Activated gamma-delta T cell treated with anti-CD3 and anti-CD28 coated beads, Interleukin-2, amount 50 U/mL, for 16 hours (primary cell): ENCODE data around the gene ZFAND2A.
"Not testable (repeated sequence)": the region's sequence is repeated elsewhere in the genome, so short reads cannot be mapped to it uniquely, and the experiment has no call there.

Experiments used
- DNase-seq: peaks from one replicate; pipeline ENCODE4 v3.0.0-alpha.2; 2020; ENCODE audit warnings: low read depth

Gene ZFAND2A, protein sequence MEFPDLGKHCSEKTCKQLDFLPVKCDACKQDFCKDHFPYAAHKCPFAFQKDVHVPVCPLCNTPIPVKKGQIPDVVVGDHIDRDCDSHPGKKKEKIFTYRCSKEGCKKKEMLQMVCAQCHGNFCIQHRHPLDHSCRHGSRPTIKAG

DNA sequence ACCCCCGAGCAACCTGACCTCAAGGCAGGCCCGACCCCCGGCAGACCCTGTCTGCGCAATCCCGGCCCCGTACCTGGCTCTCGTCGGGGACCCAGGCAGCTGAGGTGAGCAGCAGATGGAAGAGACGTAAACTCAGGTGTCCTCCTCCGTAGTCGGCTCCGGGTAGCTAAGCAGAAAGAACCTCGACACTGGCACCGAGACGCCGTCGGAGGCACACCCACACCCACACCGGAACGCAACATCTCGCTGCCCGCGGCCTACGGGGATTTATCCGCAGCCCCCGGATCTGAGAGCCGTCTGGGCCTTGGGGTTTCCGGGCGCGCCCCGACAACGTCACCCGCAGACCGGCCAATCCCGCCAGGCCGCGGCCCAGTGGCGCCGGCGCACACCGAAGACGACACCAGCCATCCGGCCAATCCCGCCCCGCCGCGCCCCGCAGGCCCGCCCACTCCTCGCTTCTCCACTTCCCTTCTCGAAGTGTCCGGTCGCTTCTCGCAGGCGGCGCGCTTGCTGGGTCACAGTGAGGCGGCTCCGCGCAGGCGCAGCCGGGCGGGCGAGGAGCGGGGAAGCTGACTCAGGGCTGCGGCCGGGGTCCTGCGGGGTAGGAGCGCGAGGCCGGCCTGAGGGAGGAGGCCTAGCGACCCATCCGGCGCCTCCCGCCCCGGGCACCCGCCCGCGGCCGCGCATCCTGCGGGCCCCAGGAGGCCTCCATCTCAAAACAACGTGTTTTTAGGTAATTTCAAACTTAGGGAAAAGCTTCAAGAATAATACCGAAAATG, at the start of gene ZFAND2A:
ZFAND2A (minus strand) TSS at position 306 of the 779 bp plus-strand sequence. CDS start 1,984 bp downstream, outside the sequence.
- peak; percentile 99 for DNase-seq

DNA sequence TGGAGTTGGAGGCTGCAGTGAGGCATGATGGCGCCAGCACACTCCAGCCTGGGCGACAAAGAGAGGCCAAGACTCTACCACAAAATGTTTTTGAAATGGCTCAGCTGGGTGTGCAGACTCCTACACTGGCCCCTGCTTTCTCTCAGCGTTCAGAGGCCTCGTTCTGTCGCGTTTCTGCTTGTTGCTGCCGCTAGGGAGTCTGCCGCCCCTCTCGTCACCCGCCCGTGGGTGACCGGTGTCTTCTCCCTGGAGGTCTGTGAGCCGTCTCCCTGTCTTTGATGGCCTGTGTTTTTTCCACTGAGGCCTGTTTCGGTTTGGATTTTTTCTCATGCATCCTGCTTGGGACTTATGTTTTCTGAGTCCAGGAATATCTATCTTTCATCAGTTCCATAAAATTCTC, 49.1 kb upstream of the ZFAND2A start:
- no peak for DNase-seq

DNA sequence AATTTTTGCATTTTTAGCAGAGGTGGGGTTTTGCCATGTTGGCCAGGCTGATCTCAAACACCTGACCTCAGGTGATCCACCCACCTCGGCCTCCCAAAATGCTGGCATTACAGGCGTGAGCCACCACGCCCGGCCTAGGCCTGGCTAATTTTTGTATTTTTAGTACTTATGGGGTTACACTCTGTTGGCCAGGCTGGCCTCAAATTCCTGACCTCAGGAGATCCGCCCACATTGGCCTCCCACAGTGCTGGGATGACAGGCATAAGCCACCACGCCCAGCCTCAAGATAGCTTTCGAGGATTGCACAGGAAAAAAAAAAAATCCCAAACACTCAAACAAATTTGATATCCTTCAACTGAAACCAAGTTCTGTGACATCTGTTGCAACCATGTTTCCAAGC, 45.7 kb upstream of the ZFAND2A start:
- DNase-seq: not testable (repeated sequence)

DNA sequence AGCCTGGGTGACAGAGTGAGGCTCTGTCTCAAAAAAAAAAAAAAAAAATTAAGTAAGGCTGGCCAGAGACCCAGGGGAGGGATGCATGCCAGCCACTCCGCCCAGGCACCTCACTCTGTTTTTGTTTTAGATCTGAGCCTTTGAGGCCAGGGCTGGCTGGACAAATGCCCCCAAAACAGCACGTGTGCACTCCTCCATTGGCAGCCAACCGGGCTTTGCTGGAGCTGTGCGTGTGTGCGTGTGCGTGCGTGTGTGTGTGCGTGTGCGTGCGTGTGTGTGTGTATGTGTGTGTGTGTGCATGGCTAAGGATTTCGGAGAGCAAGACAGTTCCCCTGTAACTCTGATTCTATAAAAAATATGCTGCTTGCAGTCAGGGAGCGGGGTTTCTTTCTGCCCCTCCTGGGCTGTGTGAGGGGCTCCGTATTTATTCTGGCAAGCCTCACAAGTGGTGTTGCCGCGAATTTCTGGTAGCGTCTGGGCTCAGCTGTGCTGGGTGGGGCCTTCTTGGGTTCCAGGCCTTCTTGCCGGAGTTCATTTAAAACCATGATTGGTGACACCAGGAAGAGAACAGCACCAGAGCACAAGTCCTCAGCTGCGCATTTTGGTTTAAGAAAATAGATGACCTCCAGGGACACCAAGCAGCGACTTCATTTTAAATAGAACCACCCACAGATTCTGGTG, 44.6 kb upstream of the ZFAND2A start:
- no peak for DNase-seq

DNA sequence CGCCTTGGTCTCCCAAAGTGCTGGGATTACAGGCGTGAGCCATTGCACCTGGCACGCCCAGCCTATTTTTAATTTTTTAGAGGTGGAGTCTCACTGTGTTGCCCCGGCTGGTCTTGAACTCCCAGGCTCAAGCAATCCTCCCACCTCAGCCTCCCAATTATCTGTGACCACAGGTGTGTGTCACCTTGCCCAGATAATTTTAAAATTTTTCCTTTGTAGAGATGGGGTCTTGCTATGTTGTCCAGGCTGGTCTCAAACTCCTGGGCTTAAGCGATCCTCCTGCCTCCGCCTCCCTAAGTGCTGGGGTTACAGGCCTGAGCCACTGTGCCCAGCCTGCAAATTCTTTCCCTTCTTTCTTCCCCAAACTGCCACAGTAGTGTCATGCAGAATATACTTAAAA, 42.9 kb upstream of the ZFAND2A start:
- not testable (repeated sequence) for DNase-seq

DNA sequence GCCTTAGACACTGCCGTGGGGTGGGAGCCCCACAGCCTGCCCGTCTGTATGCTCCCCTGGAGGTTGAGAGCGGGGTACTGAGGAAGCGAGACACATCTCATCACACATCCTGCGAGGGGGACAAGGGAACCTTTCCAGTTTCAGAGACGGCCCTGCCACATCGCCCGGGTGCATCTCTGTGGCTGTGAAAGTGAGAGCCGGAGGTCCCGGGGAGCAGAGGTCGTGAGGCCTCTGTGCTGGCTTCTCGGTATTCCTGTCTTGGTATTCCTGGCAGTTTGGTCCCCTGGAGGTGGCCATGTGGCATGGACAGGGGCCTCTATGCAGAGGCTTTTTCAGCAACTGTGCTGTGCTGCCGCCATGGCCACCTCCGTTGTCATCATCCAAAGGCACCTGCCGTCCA, 41.9 kb upstream of the ZFAND2A start:
- no peak for DNase-seq

DNA sequence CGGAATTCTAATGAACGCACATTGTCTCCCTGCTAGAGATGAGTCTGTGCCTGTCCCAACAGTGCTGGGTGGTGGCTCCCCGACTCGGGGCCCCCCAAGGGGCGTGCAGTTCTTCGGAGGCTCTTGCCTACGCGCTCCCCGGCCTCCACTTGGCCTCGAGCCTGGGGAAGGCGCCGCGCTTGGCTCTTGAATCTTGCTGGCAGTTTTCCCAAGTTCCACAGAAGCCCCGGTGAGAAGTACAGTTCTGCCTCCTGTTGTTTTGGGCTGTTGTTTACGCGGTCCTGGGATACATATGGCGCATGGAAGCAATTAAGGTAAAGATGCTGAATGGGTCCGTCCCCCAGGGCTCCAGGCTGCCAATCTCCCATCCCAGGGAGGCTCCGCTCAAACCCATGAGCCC, 40.0 kb upstream of the ZFAND2A start:
- no peak for DNase-seq

DNA sequence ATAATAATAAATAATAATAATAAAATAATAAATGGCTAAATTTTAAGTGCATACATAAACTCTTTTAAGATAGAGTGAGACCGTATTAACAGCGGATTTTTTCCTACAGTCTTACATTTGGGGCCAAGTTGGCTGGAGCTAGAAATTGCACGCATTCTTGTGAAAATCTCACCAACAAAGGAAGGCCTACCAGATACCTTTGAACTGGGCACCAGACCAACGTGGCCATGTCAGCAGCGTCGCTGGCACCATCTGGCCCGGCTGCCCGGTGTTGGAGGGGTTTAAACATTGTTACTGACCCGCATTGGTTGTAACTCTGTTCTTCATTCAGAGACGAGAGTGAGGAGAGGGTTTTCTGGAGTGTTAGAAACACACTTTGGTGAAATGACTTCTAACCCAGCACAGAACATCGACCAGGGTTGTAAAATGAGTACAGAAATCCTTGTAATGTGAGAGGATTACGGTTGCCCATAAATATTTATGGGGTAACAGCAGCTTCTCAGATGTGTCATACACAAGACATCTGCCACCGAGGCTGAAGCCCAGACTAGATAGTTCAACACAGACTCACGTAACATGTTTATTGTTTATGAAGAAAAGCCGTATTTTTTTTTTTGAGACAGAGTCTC, 38.1 kb upstream of the ZFAND2A start:
- DNase-seq: no peak

DNA sequence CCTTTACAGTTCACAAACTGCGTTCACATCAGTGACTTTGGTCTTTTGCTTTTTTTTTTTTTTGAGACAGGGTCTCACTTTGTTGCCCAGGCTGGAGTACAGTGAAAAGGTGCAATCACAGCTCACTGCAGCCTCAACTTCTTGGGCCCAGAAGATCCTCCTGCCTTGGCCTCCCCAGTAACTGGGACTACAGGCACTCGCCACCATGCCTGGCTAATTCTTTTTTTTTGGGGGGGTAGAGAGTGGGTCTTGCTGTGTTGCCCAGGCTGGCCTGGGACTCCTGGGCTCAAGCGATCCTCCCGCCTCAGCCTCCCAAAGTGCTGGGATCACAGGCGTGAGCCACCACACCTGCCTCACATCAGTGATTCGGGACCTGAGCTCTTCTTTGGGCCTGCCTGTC, 37.0 kb upstream of the ZFAND2A start:
- no peak for DNase-seq

DNA sequence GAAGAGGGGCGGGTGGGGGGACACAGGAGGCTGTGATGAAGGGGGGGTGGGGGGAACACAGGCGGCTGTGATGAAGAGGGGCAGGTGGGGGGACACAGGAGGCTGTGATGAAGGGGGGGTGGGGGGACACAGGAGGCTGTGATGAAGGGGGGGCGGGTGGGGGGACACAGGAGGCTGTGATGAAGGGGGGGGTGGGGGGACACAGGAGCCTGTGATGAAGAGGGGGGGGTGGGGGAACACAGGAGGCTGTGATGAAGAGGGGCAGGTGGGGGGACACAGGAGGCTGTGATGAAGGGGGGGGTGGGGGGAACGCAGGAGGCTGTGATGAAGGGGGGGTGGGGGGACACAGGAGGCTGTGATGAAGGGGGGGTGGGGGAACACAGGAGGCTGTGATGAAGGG, 36.4 kb upstream of the ZFAND2A start:
- not testable (repeated sequence) for DNase-seq

DNA sequence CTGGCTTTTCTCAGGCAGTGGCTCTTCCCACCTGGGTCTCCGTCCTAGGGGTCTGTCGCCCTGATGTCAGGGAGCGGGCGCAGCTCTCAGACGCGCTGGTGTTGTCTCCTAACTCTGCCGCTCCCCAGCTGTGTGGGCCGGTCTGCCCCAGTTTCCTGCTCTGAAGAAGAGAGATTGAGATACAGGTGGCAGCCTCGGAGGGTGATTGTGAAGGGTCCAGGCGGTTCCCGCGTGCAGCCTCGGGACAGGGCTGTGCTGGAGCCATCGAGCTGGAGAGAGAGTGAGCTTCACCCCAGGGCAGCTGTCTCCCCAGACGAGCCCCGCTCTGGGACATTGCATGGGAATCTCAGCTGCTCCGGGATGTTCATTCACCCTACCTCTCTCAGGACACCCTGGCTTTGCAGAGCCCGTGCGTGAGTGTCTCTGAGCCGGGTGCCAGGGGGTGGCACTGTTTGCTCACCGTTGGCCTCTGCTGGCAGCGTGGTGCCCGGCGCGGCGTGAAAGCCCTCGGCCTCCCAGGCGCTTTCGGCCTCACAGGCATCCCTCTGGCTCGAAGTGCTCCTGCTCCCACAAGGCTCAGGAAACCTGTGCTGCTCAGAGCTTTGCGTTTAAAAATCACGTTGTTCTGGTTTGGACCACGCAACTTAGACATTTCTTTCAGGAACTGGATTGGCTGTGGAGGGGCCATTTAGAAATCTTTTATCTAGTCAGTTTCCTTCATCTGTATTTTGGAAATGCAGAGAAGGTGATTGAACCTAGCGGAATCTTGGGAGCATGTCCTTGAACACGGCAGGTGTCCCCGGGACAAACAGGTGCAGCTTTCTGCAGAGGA, 33.8 kb upstream of the ZFAND2A start:
- no peak for DNase-seq

DNA sequence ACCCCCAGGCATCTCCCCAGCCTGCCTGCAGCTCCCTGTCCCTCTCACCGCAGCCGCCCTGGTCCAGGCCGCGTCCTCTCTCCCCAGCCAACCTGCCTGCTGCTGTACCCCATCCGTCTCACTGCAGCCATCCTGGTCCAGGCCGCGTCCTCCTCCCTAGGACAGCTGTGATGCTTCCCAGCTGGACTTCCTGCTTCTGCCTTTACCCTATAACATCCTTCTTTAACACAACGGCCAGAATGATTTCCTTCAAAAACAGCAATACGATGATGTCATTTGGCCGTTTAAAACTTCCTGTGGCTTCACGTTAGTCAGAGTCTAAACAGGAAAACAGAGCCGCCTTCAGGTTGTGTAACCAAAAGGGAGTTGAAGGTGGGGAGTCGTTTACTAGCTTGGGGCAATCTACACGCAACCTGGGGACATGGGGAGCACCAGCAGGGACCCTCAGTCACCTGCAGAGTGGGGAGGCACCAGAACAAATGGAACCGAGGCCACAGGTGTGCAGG, 32.2 kb upstream of the ZFAND2A start:
- no peak for DNase-seq

DNA sequence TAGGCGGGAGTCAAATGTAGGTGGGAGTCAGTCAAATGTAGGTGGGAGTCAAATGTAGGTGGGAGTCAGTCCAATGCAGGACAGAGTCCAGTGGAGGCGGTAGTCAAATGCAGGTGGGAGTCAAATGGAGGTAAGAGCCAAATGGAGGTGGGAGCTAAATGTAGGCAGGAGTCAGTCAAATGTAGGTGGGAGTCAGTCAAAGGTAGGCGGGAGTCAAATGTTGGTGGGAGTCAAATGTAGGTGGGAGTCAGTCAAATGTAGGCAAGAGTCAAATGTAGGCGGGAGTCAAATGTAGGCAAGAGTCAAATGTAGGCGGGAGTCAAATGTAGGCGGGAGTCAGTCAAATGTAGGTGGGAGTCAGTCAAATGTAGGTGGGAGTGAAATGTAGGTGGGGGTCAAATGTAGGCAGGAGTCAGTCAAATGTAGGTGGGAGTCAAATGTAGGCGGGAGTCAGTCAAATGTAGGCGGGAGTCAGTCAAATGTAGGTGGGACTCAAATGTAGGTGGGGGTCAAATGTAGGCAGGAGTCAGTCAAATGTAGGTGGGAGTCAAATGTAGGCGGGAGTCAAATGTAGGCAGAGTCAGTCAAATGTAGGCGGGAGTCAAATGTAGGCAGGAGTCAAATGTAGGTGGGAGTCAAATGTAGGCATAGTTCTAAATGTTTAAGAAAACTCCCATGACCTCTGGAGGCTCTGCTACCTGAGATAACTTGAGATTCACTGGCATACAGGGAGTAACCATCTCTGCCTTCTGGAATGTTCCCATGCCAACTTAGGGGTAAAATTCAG, 30.2 kb upstream of the ZFAND2A start:
- DNase-seq: no peak

DNA sequence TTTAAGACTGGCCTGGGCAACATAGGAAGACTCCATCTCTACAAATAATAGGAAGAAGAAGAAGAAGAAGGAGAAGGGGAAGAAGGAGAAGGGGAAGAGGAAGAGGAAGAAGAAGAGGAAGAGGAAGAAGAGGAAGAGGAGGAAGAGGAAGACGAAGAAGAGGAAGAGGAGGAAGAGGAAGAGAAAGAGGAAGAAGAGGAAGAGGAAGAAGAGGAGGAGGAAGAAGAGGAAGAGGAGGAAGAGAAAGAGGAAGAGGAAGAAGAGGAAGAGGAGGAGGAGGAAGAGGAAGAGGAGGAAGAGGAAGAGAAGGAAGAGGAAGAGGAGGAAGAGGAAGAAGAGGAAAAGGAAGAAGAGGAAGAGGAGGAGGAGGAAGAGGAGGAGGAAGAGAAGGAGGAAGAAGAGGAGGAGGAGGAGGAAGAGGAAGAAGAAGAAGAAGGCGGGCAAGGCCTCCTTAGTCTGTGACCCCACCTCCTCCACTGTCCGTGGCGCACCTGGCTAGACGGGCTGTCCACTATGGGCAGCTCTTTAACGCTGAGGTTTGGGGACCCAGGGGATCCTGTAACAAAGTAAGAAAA, 28.8 kb upstream of the ZFAND2A start:
- DNase-seq: no peak

DNA sequence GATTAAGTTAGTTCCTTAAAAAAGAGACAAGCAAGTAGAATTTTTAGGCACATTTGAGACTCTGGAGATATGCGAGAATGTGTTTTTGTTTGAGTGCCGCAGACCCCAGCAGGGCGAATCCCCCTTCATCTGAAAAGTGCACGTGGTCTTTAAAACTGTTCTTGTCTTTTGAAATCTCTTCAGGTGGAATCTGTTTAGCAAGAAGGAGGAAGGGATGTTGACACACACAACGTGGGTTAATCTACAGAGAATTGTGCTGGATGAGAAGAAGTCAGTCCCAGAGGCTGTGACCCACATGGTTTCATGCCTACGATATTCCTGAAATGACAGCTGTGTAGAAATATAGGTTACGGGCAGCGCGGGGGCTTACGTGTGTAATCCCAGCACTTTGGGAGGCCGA, 27.1 kb upstream of the ZFAND2A start:
- no peak for DNase-seq

DNA sequence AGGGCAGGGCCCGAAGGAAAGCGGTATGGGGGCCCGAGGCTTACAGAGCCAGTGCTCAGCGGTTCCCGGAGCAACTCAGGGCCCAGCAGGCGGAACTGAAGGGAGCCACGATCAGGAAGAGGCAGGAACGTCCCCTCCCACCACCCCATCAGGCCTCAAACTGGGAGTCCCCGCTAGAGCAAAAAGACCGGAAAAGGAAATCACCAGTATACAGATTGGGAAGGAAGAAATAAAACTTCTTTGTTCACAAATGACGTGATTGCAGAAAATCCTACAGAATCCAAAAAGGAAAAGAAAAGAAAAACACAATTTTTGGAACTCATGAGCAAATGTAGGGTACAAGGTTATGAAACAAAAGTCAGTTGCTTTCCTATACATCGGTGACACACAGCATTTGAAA, 21.6 kb upstream of the ZFAND2A start:
- no peak for DNase-seq

DNA sequence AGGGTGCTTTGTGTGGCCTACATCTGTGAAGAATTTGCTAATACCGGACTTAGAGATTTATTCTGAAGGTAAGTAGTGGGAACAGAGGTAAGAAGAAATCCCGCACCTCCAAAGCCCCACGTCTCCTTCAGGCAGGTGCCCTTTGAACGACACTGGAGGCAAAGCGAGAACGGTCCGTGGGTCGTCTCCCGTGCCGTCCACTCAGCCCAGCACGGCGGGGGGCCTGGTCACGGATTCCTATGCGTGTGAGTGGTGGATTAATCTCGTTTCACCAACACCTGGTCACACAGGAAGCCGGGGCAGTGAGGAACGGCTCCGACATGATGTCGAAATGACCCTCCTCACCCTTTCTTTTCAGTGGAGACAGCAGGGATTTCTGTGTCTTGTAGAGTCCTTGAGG, 21.0 kb upstream of the ZFAND2A start:
- no peak for DNase-seq

DNA sequence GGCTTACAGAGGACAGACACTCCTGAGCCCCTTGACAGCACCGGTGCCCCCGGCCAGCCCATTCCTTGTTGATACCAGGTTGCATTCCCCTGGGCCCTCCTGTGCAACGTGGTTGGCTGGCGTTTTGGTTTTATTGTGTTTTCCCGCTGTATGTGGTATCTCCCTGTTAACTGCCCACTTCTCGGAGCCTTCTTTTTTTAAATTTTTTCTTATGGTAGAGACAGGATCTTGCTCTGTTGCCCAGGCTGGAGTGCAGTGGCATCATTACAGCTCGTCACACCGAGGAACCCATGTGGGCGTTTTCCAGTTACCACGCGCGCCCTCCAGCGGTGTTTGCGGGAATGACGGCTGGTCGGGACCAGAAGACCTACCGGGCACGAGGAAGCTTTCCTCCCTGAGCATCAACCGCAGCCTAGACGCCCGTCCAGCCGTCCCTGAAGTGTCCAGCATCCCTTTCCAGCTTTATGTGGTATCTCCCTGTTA, 16.9 kb upstream of the ZFAND2A start:
- peak; percentile 61 for DNase-seq

DNA sequence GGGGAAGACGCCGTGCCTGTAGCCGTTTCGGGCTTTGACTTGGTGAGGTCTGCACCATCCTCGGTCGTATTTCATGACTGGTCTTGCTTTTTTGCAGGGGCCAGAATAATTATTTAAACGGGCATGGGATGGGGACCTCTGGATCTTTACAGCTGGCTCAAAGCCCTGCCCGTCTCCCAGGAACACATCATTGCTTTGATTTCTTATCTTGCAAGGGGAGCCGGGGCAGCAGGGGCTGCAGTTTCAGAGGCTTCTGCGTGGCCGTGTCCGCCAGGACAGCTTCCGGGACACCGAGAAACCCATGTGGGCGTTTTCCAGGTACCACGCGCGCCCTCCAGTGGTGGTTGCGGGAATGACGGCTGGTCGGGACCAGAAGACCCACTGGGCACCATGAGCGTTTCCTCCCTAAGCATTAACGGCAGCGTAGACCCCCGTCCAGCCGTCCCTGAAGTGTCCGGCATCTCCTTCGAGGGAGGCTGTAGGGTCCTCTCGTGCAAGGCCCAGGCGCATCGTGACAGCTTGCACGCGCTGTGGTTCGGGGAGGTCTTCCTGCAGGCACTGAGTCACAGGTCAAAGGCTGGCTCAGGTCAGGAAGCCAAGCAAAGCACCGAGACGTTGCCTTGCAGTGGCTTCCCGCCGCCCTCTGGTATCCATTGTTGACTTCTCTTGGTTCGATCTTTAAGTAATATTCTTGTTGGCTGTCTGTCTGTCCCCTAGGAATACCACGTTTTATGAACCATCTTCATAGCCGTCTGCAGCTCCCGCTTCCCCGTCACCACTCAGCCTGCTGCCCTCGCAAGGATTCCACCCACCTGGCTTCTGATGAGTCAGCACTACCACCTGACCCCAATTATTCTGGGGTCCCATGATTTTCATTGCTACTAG, 16.2 kb upstream of the ZFAND2A start:
- peak; percentile 73 for DNase-seq
